Naive thymus-derived CD8-positive, alpha-beta T cell (primary cell): ENCODE data around the gene TSC22D3. TPM values are rescaled to one million over a fixed set of nuclear protein-coding genes. Genes with fewer than 3 reads are reported as not detected.
"Not testable (repeated sequence)": the region's sequence is repeated elsewhere in the genome, so short reads cannot be mapped to it uniquely, and the experiment has no call there.

Experiments used
- ATAC-seq, 2 donors: fragments of 150-1000 bp; cut with Tn5 transposase in 1 of 2; sonication (Bioruptor Pico), chemical (Tn5 transposase) in 1 of 2; 1 replicate in 1 of 2; 2 replicates in 1 of 2; pipeline ENCODE4 v1.10.0; 2021; ENCODE audit warnings: mild to moderate bottlenecking in 2 of 2, moderate library complexity in 2 of 2
- POLR2A ChIA-PET: fragments of 350-600 bp; sonication (Branson Sonifier 250); formaldehyde crosslinking; loops from one replicate; lab custom pipeline; 2021; ENCODE audit warnings: antibody characterized with exemption; lab: Charles Lee
- DNase-seq, 10 donors: peaks; one replicate each; pipeline versions ENCODE4 v3.0.0 to v3.0.0-alpha.2; 2020 to 2022
- H3K27ac Mint-ChIP-seq, 10 donors: one replicate each; pipeline ENCODE4 v1.8.0; 2020 to 2022; ENCODE audit warnings: mild to moderate bottlenecking in 10 of 10, mixed read lengths in 10 of 10, moderate library complexity in 4 of 10, inconsistent platforms in 1 of 10
- H3K27me3 Mint-ChIP-seq, 5 donors: one replicate each; pipeline ENCODE4 v1.8.0; 2021 to 2022; ENCODE audit warnings: mixed read lengths in 5 of 5
- H3K36me3 Mint-ChIP-seq, 3 donors: one replicate each; pipeline ENCODE4 v1.8.0; 2020 to 2022; ENCODE audit warnings: mixed read lengths in 3 of 3, mild to moderate bottlenecking in 2 of 3, inconsistent platforms in 1 of 3
- H3K4me1 Mint-ChIP-seq, 4 donors: one replicate each; pipeline ENCODE4 v1.8.0; 2021 to 2022; ENCODE audit warnings: mixed read lengths in 4 of 4
- H3K4me3 Mint-ChIP-seq, 10 donors: one replicate each; pipeline ENCODE4 v1.8.0; 2020 to 2022; ENCODE audit warnings: mild to moderate bottlenecking in 10 of 10, mixed read lengths in 10 of 10, moderate library complexity in 6 of 10, inconsistent platforms in 1 of 10
- H3K9me3 Mint-ChIP-seq, 9 donors: one replicate each; pipeline ENCODE4 v1.8.0; 2020 to 2022; ENCODE audit warnings: mixed read lengths in 9 of 9, mild to moderate bottlenecking in 3 of 9, inconsistent platforms in 1 of 9, moderate library complexity in 1 of 9
- polyA plus RNA-seq, 3 donors: library from polyadenylated mRNA; unstranded; fragments of 300-500 nt; fragmentation: Illumina TruSeq; gene quantifications; one replicate each; pipeline ENCODE4 v1.2.3, GENCODE V29; 2021
- total RNA-seq, 8 experiments: library from RNA in 2 of 8; stranded (reverse) in 2 of 8; gene quantifications; one replicate each; pipeline ENCODE4 v1.2.3 and lab custom pipeline; 2021 to 2026

TSC22D3 gene
- total and polyA plus RNA-seq, 5 experiments from 2014 or later = 196 to 997 (median 437) TPM

DNA sequence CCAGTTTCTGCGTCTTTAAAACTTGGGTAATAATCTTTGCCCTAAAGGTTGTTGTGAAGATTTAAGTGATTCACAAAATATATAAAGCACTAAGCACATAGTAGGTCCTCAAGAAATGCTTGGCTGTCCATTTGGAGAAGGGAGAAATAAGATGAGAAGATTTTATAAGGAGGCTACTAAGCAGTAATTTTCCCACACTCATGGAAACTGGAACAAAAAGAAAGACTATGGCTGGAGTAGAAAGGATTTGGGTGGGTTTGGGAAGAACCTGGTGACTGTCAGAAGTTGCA lies 100.3 kb downstream of the TSC22D3 start:
- Mint-ChIP-seq H3K4me1 (peaks cover 24 to 74% (median 65%) of the 10 kb centered on the region in 4 donors), H3K36me3 (no peaks in the 10 kb centered on the region), H3K9me3 (peaks cover 0 to under 1% (median 0%) of the 10 kb centered on the region in 9 donors), H3K27ac (peak overlapping the region; percentile 91 to 100 (median 98)), H3K4me3 (peak overlapping the region; percentile 79 to 94 (median 86)), H3K27me3 (peaks cover 0 to 2% (median 0%) of the 10 kb centered on the region in 5 donors)
- no peak for DNase-seq
- ATAC-seq = no peak
- POLR2A ChIA-PET = interaction anchor here (1.1 to 18.2 kb wide), 5 partner anchors 12 to 100 kb away, joined by 5 to 851 read pairs (median 43); partner anchors contain the start of genes NCBP2L and TSC22D3

DNA sequence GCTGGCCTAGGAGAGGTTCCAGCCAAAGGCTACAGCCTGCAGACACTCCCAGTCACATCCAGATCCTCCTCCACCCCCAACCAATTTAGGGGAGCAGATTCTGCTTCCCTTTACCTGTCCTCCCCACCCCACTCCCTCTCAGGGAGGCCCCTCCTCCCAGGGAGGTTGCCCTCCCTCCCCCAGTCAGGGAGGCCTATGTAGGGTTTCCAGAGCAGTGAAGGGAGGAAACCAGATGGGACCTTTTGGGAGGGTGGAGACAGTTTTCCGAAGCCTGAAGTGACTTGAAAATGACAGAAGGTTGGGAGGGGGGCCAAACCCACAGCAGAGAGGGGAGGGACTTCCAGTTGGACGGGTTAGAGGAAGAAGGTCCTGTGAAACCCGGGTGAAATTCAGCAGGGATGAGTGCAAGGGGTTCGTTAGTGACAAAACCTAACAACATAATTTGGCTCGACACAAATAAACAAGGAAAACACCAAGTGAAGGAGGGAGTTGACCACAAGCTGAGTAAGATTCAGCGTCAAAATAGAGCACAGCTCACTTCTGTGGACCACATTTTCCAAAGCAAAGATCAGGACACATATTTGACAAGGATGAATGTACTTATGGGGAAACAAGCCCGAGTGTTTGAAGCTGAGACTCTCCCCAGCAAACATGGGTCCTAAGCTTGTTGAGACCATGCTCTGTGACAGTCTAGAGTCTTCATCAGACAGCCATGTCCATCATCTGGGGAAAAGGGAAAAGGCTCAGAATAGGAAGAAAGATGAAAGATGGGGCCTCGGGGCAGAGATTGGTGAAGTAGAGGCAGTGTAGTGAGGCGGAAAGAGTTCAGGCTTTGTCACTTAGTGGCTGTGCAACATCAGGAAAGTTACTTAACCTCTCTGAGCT lies 100.9 kb downstream of the TSC22D3 start:
- H3K27me3 Mint-ChIP-seq = peaks cover 0 to 2% (median 0%) of the 10 kb centered on the region in 5 donors
- H3K4me1 Mint-ChIP-seq = peaks cover 20 to 75% (median 63%) of the 10 kb centered on the region in 4 donors
- H3K36me3 Mint-ChIP-seq = no peaks in the 10 kb centered on the region
- POLR2A ChIA-PET = interaction anchor here (0.9 to 18.2 kb wide), 9 partner anchors 12 to 416 kb away, joined by 3 to 851 read pairs (median 7); partner anchors contain the start of genes ATG4A, NCBP2L, PRPS1 and PSMD10
- H3K27ac Mint-ChIP-seq = peak overlapping the region; percentile 91 to 100 (median 98)
- no peaks in the 10 kb centered on the region for H3K9me3 Mint-ChIP-seq
- peak overlapping the region; percentile 79 to 94 (median 86) for H3K4me3 Mint-ChIP-seq
- peak; percentile 34 to 41 for ATAC-seq
- peak in 6 of 10 donors; percentile 20 to 84 (median 60) for DNase-seq

DNA sequence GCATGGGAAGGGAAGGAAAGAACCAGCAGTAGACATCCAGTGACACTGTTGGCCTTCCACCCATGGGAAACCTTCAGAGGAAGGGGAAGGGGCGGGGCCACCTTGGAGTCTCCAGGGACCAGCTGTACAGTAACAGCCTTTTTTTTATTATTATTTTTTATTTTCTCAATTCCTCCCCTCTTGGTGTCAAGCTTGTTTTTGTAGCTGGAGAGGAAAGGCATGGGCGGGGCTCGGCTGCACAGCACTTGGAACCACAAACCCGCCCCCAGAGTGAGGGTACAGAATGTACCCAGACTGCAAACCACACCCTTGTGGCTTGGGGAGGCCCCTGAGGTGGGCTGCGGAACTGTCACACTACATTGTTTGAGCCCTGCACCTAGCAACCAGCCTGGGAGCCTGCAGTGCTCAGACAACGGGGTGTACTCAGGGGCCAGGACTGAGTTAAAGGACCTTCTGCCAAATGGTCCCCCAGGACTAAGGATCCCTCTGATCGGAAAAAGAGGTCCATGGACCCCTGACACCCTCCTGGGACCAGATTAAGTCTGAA lies 101.6 kb downstream of the TSC22D3 start:
- Mint-ChIP-seq H3K9me3 (no peaks in the 10 kb centered on the region), H3K27me3 (peaks cover 0 to 2% (median 0%) of the 10 kb centered on the region in 5 donors), H3K27ac (peak overlapping the region; percentile 91 to 100 (median 98)), H3K36me3 (no peaks in the 10 kb centered on the region), H3K4me1 (peaks cover 20 to 71% (median 61%) of the 10 kb centered on the region in 4 donors), H3K4me3 (peak overlapping the region; percentile 79 to 94 (median 86))
- POLR2A ChIA-PET = interaction anchor here (0.6 to 18.2 kb wide), 11 partner anchors 15 to 417 kb away, joined by 3 to 851 read pairs (median 5); partner anchors contain the start of genes ATG4A, NCBP2L, PRPS1 and PSMD10
- peak; percentile 66 to 75 for ATAC-seq
- DNase-seq = peak; percentile 68 to 99 (median 94)

DNA sequence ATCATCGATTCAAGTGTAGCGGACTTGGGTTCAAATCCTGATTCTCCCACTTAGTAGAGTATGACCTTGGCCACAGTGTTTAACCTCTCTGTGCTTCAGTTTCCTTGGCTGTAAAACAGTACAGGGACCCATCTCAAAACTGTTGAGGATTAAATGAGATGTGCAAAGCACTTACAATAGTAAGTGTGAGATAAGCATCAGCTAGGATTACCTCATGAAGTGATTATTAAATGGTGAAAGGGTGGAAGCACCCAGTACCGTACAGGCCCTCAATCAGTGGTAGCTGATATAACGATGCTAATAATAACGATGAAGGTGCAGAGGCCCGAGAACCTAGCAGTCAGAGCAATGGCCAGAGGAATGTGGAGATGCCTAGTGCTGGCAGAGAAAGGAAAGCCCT lies 102.2 kb downstream of the TSC22D3 start:
- Mint-ChIP-seq H3K27ac (peak overlapping the region; percentile 91 to 100 (median 98)), H3K4me1 (peaks cover 19 to 65% (median 57%) of the 10 kb centered on the region in 4 donors), H3K4me3 (peak overlapping the region; percentile 70 to 94 (median 84)), H3K36me3 (no peaks in the 10 kb centered on the region), H3K27me3 (peaks cover 0 to 2% (median 0%) of the 10 kb centered on the region in 5 donors), H3K9me3 (no peaks in the 10 kb centered on the region)
- DNase-seq = no peak
- POLR2A ChIA-PET = interaction anchor here (0.6 to 18.2 kb wide), 20 partner anchors 9 to 418 kb away, joined by 3 to 851 read pairs (median 4); partner anchors contain the start of genes ATG4A, NCBP2L, PRPS1 and PSMD10
- peak; percentile 2 to 4 for ATAC-seq

DNA sequence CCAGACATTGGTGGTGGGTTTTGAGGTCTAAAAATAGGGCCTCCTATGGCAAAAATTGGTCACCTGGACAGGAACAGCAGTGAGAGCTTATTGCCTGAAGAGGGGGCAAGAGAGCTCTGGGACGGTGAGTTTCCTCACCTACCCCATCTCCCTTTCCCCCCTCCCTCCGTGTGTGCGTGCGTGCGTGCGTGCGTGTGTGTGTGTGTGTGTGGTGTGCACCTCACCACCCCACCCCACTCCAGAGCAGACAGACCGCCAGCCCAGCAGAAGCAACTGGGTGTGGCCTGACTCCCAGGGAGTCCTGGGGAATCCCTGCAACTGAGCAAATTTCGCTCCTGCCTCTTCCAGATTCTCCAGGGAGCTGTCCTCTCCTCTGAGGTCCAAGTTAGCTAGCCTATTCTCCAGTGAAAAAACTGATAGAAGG lies 102.6 kb downstream of the TSC22D3 start:
- DNase-seq = peak; percentile 52 to 94 (median 86)
- H3K4me1 Mint-ChIP-seq = peaks cover 17 to 60% (median 52%) of the 10 kb centered on the region in 4 donors
- peak overlapping the region; percentile 70 to 94 (median 84) for H3K4me3 Mint-ChIP-seq
- H3K9me3 Mint-ChIP-seq = no peaks in the 10 kb centered on the region
- POLR2A ChIA-PET = interaction anchor here (0.6 to 18.2 kb wide), 19 partner anchors 9 to 221 kb away, joined by 3 to 851 read pairs (median 4); partner anchors contain the start of genes NCBP2L, PRPS1 and TSC22D3
- peaks cover 0 to 2% (median 0%) of the 10 kb centered on the region in 5 donors for H3K27me3 Mint-ChIP-seq
- peak overlapping the region; percentile 91 to 100 (median 98) for H3K27ac Mint-ChIP-seq
- peak; percentile 28 to 51 for ATAC-seq
- no peaks in the 10 kb centered on the region for H3K36me3 Mint-ChIP-seq

DNA sequence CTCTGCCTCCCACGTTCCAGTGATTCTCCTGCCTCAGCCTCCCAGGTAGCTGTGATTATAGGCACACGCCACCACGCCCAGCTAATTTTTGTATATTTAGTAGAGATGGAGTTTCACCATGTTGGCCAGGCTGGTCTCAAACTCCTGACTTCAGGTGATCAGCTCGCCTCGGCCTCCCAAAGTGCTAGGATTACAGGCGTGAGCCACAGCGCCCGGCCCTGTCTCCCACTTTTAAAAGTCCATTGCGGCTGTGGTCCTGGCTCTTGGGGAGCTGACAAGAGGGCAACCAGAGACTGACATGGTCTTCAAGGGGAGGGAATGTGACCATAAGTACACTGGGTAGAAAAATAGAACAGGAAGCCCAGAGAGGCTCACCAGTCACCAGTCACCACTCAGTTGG lies 104.3 kb downstream of the TSC22D3 start:
- POLR2A ChIA-PET = interaction anchor here (18.2 kb wide), 1 partner anchor 43 kb away, joined by 851 read pairs; no protein-coding TSS in a partner anchor

DNA sequence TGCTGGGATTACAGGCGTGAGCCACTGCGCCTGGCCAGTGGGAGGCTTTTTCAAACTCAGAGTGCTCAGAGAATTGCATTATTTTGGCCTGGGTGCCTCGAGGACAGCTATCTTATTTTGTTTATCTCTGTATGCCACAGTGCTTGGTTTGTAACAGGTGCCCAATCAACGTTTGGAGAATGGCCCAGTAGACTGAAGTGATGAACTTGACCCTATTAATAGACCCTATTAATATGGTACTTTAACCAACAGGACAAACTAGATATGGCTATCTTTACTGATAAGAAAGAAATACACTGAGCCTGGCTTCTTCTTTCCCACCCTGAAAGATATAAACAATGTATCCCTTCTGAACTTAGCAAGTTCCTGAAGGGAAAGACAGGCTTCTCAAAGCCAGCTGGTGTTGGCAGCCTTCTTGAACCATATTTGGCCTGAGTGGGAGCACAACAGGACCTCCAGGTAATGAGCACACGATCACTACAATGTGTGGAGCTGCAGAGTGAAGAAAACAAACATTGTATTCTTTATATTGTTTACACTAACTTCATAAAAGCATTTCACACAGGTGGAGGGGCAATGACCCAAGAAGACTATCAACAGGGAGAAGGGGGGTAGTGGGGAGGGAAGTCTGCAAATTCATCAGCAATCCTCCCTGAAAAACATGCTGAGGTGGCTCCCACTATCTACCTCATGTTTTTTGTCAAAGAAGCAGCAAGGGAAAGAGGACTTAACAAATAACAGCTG lies 105.5 kb downstream of the TSC22D3 start:
- Mint-ChIP-seq H3K4me1 (peaks cover 22 to 48% (median 39%) of the 10 kb centered on the region in 4 donors), H3K36me3 (peaks cover 0 to 7% (median 0%) of the 10 kb centered on the region in 3 donors), H3K27ac (peak overlapping the region in 7 of 10 donors; percentile 31 to 87 (median 69)), H3K27me3 (peaks cover 0 to 2% (median 0%) of the 10 kb centered on the region in 5 donors), H3K4me3 (no peak overlapping the region), H3K9me3 (no peaks in the 10 kb centered on the region)
- POLR2A ChIA-PET = interaction anchor here (0.6 to 18.2 kb wide), 3 partner anchors 31 to 47 kb away, joined by 3 to 851 read pairs (median 16); no protein-coding TSS in a partner anchor
- DNase-seq = no peak
- ATAC-seq = no peak

More for the DNA sequence above, 104.3 kb downstream of the TSC22D3 start:
- not testable (repeated sequence) for H3K36me3 Mint-ChIP-seq, H3K27me3 Mint-ChIP-seq, ATAC-seq, DNase-seq, H3K9me3 Mint-ChIP-seq
- Mint-ChIP-seq H3K27ac (peak overlapping the region in 8 of 10 donors; percentile 41 to 98 (median 87)), H3K4me1 (peaks cover 26 to 55% (median 49%) of the 10 kb centered on the region in 4 donors), H3K4me3 (peak overlapping the region in 1 of 10 donors; percentile 10)

DNA sequence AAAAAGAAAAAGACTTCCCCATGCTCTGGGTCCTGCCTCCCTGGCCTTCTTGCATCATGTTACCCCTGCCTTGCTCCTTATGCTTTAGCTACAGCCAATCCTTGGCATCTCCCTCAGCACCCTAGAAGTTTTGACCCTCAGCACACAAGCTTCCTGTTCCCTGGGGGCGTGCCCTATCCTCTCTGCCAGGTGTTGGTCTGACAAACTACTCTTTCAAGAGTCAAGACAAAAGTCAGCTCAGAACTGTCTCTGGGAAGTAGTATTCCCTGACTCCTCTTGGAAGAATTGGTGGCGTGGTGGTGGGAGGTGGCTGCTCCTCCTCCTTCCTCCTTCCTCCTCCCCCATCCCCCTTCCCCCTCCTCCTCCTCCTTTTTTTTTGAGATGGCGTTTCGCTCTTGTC lies 106.3 kb downstream of the TSC22D3 start:
- H3K36me3 Mint-ChIP-seq = peaks cover 0 to 9% (median 0%) of the 10 kb centered on the region in 3 donors
- H3K4me1 Mint-ChIP-seq = peaks cover 15 to 42% (median 31%) of the 10 kb centered on the region in 4 donors
- ATAC-seq (no peak), DNase-seq (no peak)
- no peaks in the 10 kb centered on the region for H3K9me3 Mint-ChIP-seq
- peak overlapping the region in 7 of 10 donors; percentile 46 to 82 (median 73) for H3K27ac Mint-ChIP-seq
- peaks cover 0 to 2% (median 0%) of the 10 kb centered on the region in 5 donors for H3K27me3 Mint-ChIP-seq
- POLR2A ChIA-PET = interaction anchor here (0.8 to 2.3 kb wide), 3 partner anchors 47 to 75 kb away, joined by 5 to 16 read pairs (median 6); no protein-coding TSS in a partner anchor
- H3K4me3 Mint-ChIP-seq = peak overlapping the region in 2 of 10 donors; percentile 48 to 62

DNA sequence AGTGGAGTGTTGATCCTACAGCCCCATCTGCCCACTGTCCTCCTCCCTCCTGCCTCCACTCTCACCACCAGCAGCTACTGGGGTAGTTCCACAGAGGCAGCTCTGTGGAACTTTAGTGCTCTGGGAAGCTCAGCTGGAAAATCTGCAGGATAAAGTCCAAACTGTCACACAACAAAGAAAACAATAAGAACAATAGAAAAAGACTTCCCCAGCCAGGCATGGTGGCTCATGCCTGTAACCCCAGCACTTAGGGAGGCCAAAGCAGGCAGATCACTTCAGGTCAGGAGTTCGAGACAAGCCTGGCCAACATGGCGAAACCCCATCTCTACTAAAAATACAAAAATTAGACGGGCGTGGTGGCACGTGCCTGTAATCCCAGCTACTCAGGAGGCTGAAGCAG lies 106.9 kb downstream of the TSC22D3 start:
- H3K36me3 Mint-ChIP-seq = not testable (repeated sequence)
- H3K27ac Mint-ChIP-seq = peak overlapping the region in 3 of 10 donors; percentile 15 to 75 (median 74)

DNA sequence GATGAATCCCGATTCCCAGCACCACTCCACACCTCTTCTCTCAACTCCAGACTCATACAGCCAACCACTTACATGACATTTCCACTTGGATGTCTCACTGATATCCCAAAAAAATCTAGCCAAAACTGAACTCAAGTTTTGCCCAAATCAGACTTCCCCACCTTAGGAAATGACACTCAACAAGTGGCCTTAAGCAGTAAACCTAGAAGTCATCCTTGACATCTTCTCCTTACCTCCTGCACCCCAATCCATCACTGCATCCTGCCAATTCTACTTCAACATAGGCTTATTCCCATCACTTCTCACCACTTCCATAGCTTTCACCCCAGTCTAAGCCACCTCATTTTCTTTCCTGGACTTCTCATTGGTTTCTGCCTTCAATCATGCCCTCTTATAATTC lies 108.2 kb downstream of the TSC22D3 start:
- no peaks in the 10 kb centered on the region for H3K27me3 Mint-ChIP-seq
- no peak overlapping the region for H3K4me3 Mint-ChIP-seq
- H3K9me3 Mint-ChIP-seq = no peaks in the 10 kb centered on the region
- no peak for ATAC-seq
- peaks cover 0 to 9% (median 0%) of the 10 kb centered on the region in 3 donors for H3K36me3 Mint-ChIP-seq
- no peak for DNase-seq
- peaks cover 11 to 36% (median 18%) of the 10 kb centered on the region in 4 donors for H3K4me1 Mint-ChIP-seq
- peak overlapping the region in 6 of 10 donors; percentile 33 to 71 (median 64) for H3K27ac Mint-ChIP-seq
- POLR2A ChIA-PET = no interaction called here

More for the DNA sequence above, 106.9 kb downstream of the TSC22D3 start:
- not testable (repeated sequence) for H3K4me3 Mint-ChIP-seq, H3K27me3 Mint-ChIP-seq, DNase-seq, ATAC-seq, H3K9me3 Mint-ChIP-seq
- POLR2A ChIA-PET = interaction anchor here (0.8 to 2.3 kb wide), 3 partner anchors 48 to 76 kb away, joined by 5 to 16 read pairs (median 6); no protein-coding TSS in a partner anchor
- peaks cover 15 to 42% (median 28%) of the 10 kb centered on the region in 4 donors for H3K4me1 Mint-ChIP-seq

DNA sequence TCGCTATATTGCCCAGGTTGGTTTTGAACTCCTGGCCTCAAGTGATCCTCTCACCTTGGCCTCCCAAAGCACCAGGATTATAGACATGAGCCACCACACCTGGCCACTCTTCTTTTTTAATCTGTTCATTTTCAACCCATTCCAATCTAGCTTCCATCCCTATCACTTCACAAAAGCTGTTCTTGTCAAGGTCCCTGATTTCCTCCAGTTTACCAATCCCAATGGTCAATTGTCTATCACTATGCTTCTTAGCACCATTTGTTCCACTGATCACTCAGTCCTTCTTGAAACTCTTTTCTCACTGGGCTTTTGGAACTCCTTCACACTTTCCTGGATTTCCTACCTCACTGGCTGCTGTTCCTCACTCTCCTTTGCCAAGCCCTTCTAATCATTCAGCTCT lies 108.7 kb downstream of the TSC22D3 start:
- no peak overlapping the region for H3K4me3 Mint-ChIP-seq
- no peaks in the 10 kb centered on the region for H3K9me3 Mint-ChIP-seq
- peaks cover 0 to 9% (median 0%) of the 10 kb centered on the region in 3 donors for H3K36me3 Mint-ChIP-seq
- H3K27me3 Mint-ChIP-seq = no peaks in the 10 kb centered on the region
- ATAC-seq = no peak
- POLR2A ChIA-PET = no interaction called here
- DNase-seq = no peak
- H3K4me1 Mint-ChIP-seq = peaks cover 11 to 37% (median 18%) of the 10 kb centered on the region in 4 donors
- H3K27ac Mint-ChIP-seq = peak overlapping the region in 5 of 10 donors; percentile 11 to 66 (median 55)
